Measurements from ENCODE around the gene EPHA7. TPM values are rescaled to one million over a fixed set of nuclear protein-coding genes. Genes with fewer than 3 reads are reported as not detected.

The EPHA7 gene
- total RNA-seq, 4 donors from 2014 or later = 0.11 to 0.95 (median 0.47) TPM; not detected in 1

GRCh38 chr6:93398723-93399122 lies 20.6 kb downstream of the EPHA7 start:
- WGBS, 2 donors = 15% methylated on average over 1 of the region's 1 CpG
- H3K9me3 ChIP-seq = no peaks in the 10 kb centered on the region
- no peak for DNase-seq
- H3K27ac ChIP-seq = no peak overlapping the region
- H3K27me3 ChIP-seq = no peaks in the 10 kb centered on the region
- H3K4me3 ChIP-seq = no peak overlapping the region
- intact Hi-C loops (cut with DNase I) = no loop called here
- no peaks in the 10 kb centered on the region for H3K36me3 ChIP-seq
- H3K4me1 ChIP-seq = no peaks in the 10 kb centered on the region
- TF ChIP-seq POLR2A (IDR thresholded peaks at IDR 0.05) (no peak), CTCF (IDR thresholded peaks at IDR 0.05) (no peak)

- Histone ChIP-seq H3K27me3 (no peaks in the 10 kb centered on the region), H3K27ac (no peak overlapping the region), H3K36me3 (no peaks in the 10 kb centered on the region), H3K4me1 (no peaks in the 10 kb centered on the region), H3K4me3 (no peak overlapping the region), H3K9me3 (no peaks in the 10 kb centered on the region)
- 77 to 78% methylated on average over 2 of the region's 2 CpGs for WGBS, 2 donors
- intact Hi-C loops (cut with DNase I) = no loop called here
- DNase-seq = no peak
- TF ChIP-seq CTCF (IDR thresholded peaks at IDR 0.05) = no peak
- TF ChIP-seq POLR2A (IDR thresholded peaks at IDR 0.05) = no peak
Observed at GRCh38 chr6:93394471-93394870, 24.9 kb downstream of the EPHA7 start.

GRCh38 chr6:93393554-93394074 lies 25.7 kb downstream of the EPHA7 start:
- H3K36me3 ChIP-seq = no peaks in the 10 kb centered on the region
- no peak overlapping the region for H3K27ac ChIP-seq
- WGBS, 2 donors = 64 to 68% methylated on average over 3 of the region's 3 CpGs
- TF ChIP-seq CTCF (IDR thresholded peaks at IDR 0.05) (no peak), POLR2A (IDR thresholded peaks at IDR 0.05) (no peak)
- H3K4me3 ChIP-seq = no peak overlapping the region
- intact Hi-C loops (cut with DNase I) = no loop called here
- H3K9me3 ChIP-seq = no peaks in the 10 kb centered on the region
- no peak for DNase-seq
- no peaks in the 10 kb centered on the region for H3K4me1 ChIP-seq
- no peaks in the 10 kb centered on the region for H3K27me3 ChIP-seq

GRCh38 chr6:93392797-93393196 lies 26.6 kb downstream of the EPHA7 start:
- TF ChIP-seq CTCF (IDR thresholded peaks at IDR 0.05) = no peak
- TF ChIP-seq POLR2A (IDR thresholded peaks at IDR 0.05) = no peak
- Histone ChIP-seq H3K36me3 (no peaks in the 10 kb centered on the region), H3K4me3 (no peak overlapping the region), H3K27me3 (no peaks in the 10 kb centered on the region), H3K9me3 (no peaks in the 10 kb centered on the region), H3K27ac (no peak overlapping the region), H3K4me1 (no peaks in the 10 kb centered on the region)
- no peak for DNase-seq
- WGBS, 2 donors = 39 to 59% methylated on average over 1 of the region's 1 CpG
- intact Hi-C loops (cut with DNase I) = no loop called here

- DNase-seq = no peak
- H3K36me3 ChIP-seq = no peaks in the 10 kb centered on the region
Observed at GRCh38 chr6:93391965-93392364, 27.4 kb downstream of the EPHA7 start.

More at GRCh38 chr6:93391965-93392364, 27.4 kb downstream of the EPHA7 start:
- Histone ChIP-seq H3K4me1 (no peaks in the 10 kb centered on the region), H3K4me3 (no peak overlapping the region), H3K27ac (no peak overlapping the region), H3K9me3 (no peaks in the 10 kb centered on the region), H3K27me3 (no peaks in the 10 kb centered on the region)
- WGBS, 2 donors = 72 to 78% methylated on average over 5 of the region's 5 CpGs
- intact Hi-C loops (cut with DNase I) = no loop called here
- TF ChIP-seq CTCF (IDR thresholded peaks at IDR 0.05) (no peak), POLR2A (IDR thresholded peaks at IDR 0.05) (no peak)
